Tibial nerve (tissue), 3 donors: ENCODE data around the gene ZNF778.
"Not testable (repeated sequence)": the region's sequence is repeated elsewhere in the genome, so short reads cannot be mapped to it uniquely, and the experiment has no call there.

Source experiments
- POLR2A ChIP-seq, 2 donors: fragments of 450-650 bp; IDR thresholded peaks; one replicate each; pipeline ENCODE4 v1.6.1; 2017; ENCODE audit warnings: antibody characterized with exemption in 2 of 2, mild to moderate bottlenecking in 2 of 2, moderate library complexity in 2 of 2
- TF ChIP-seq, protein P1 (sequence below), 5 experiments: fragments of 200-600 bp in 3 of 5; fragments of 450-650 bp in 2 of 5; sonication (generic) in 3 of 5; IDR thresholded peaks; one replicate each; pipeline ENCODE4 v1.5.1; 2016 to 2019; ENCODE audit warnings: antibody characterized with exemption in 5 of 5, mild to moderate bottlenecking in 3 of 5, moderate library complexity in 2 of 5

- not testable (repeated sequence) for TF ChIP-seq POLR2A (IDR thresholded peaks at IDR 0.05)
- TF ChIP-seq, protein P1, sequence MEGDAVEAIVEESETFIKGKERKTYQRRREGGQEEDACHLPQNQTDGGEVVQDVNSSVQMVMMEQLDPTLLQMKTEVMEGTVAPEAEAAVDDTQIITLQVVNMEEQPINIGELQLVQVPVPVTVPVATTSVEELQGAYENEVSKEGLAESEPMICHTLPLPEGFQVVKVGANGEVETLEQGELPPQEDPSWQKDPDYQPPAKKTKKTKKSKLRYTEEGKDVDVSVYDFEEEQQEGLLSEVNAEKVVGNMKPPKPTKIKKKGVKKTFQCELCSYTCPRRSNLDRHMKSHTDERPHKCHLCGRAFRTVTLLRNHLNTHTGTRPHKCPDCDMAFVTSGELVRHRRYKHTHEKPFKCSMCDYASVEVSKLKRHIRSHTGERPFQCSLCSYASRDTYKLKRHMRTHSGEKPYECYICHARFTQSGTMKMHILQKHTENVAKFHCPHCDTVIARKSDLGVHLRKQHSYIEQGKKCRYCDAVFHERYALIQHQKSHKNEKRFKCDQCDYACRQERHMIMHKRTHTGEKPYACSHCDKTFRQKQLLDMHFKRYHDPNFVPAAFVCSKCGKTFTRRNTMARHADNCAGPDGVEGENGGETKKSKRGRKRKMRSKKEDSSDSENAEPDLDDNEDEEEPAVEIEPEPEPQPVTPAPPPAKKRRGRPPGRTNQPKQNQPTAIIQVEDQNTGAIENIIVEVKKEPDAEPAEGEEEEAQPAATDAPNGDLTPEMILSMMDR (IDR thresholded peaks at IDR 0.05), result not testable (repeated sequence)
These were observed 28.8 kb upstream of the ZNF778 start for GRCh38 chr16:89188471-89189357.
